ENCODE data around the gene SLC27A6. TPM values are rescaled to one million over a fixed set of nuclear protein-coding genes. Genes with fewer than 3 reads are reported as not detected.

Gene SLC27A6
- total and polyA plus RNA-seq, 2 experiments from 2014 or later: 2.0 to 4.8 TPM

GRCh38 chr5:129067745-129068144 lies 102.5 kb downstream of the SLC27A6 start (continued):
- TF ChIP-seq ETS1 (IDR thresholded peaks at IDR 0.05): no peak
- TF ChIP-seq ZNF114 (CRISPR knock-in tag; IDR thresholded peaks at IDR 0.05): no peak
- TF ChIP-seq JUNB (IDR thresholded peaks at IDR 0.05; ENCODE audit: unreplicated experiment): no peak

- Histone ChIP-seq H3K27me3 (ENCODE audit: insufficient read depth) (no peaks in the 10 kb centered on the region), H2AFZ (no peak overlapping the region), H3K79me2 (replicated peaks; ENCODE audit: insufficient read depth) (no peaks in the 10 kb centered on the region), H4K20me1 (replicated peaks; ENCODE audit: insufficient read depth) (no peaks in the 10 kb centered on the region), H3K27ac (ENCODE audit: low read depth) (no peak overlapping the region), H3K4me1 (ENCODE audit: insufficient read depth) (no peaks in the 10 kb centered on the region), H3K4me3 (no peak overlapping the region), H3K36me3 (ENCODE audit: insufficient read depth) (no peaks in the 10 kb centered on the region), H3K4me2 (no peak overlapping the region), H3F3A (replicated peaks; ENCODE audit: low read depth) (no peaks in the 10 kb centered on the region), H3K9me2 (ENCODE audit: insufficient read depth) (no peaks in the 10 kb centered on the region)
- no peak overlapping the region for H3K27ac Mint-ChIP-seq
- H3K9me3 Mint-ChIP-seq: no peaks in the 10 kb centered on the region
- ATAC-seq (no peak), DNase-seq (ENCODE audit: low spot score) (no peak)
- H3K4me3 Mint-ChIP-seq: no peak overlapping the region
- H3K27me3 Mint-ChIP-seq (ENCODE audit: insufficient read depth, low read depth, poor library complexity): peaks cover 2% of the 10 kb centered on the region
- no peaks in the 10 kb centered on the region for H3K4me1 Mint-ChIP-seq
- H3K36me3 Mint-ChIP-seq (ENCODE audit: low read depth): no peaks in the 10 kb centered on the region
- TF ChIP-seq EZH2 (IDR thresholded peaks at IDR 0.05; ENCODE audit: low read depth, unreplicated experiment) (no peak), ZNF462 (CRISPR knock-in tag; IDR thresholded peaks at IDR 0.05) (no peak), NANOG (IDR thresholded peaks at IDR 0.05; ENCODE audit: borderline replicate concordance) (no peak), CREB1 (CRISPR knock-in tag; IDR thresholded peaks at IDR 0.05; ENCODE audit: low read depth) (no peak), EZH2phosphoT487 (IDR thresholded peaks at IDR 0.05; ENCODE audit: unreplicated experiment) (no peak), JUNB (IDR thresholded peaks at IDR 0.05; ENCODE audit: unreplicated experiment) (no peak), CTCF (conservative IDR thresholded peaks at IDR 0.05; ENCODE audit: low read depth in 2 of 2) (no peak), ZNF331 (CRISPR knock-in tag; IDR thresholded peaks at IDR 0.05; ENCODE audit: low read depth) (no peak), STAT1 (IDR thresholded peaks at IDR 0.05; ENCODE audit: unreplicated experiment) (no peak), POLR2AphosphoS5 (IDR thresholded peaks at IDR 0.05; ENCODE audit: low read depth) (no peak), REST (IDR thresholded peaks at IDR 0.05; ENCODE audit: unreplicated experiment) (no peak)
Observed at GRCh38 chr5:129069292-129069691, 104.0 kb downstream of the SLC27A6 start.

Data from GM23338 (cell line).